ENCODE measurements around the gene ARMC8. TPM values are rescaled to one million over a fixed set of nuclear protein-coding genes. Genes with fewer than 3 reads are reported as not detected.

Gene ARMC8
- total and polyA plus RNA-seq, 2 donors (not counting 1 experiment from before 2014, with no cell fraction given): 35.3 to 81.1 TPM

- H3K9ac ChIP-seq (ENCODE audit: low read length): no peak overlapping the region
- H2AFZ ChIP-seq (ENCODE audit: insufficient read depth, low read depth, low read length, poor library complexity, severe bottlenecking): no peak overlapping the region
- H3K79me2 ChIP-seq (ENCODE audit: control insufficient read depth, insufficient read depth, low read length): no peaks in the 10 kb centered on the region
- no peaks in the 10 kb centered on the region for H3K36me3 ChIP-seq (replicated peaks in 1 of 2; ENCODE audit: control extremely low read depth in 1 of 2, control insufficient read depth in 1 of 2, extremely low read depth in 1 of 2, insufficient read depth in 2 of 2, low read length in 1 of 2)
- ChIA-PET POLR2A (no interaction called here), CTCF (no interaction called here)
- intact Hi-C loops (cut with micrococcal nuclease): no loop called here
- TF ChIP-seq EZH2 (IDR thresholded peaks at IDR 0.05; ENCODE audit: borderline replicate concordance, insufficient read depth, low read depth, low read length, poor library complexity, severe bottlenecking): no peak
- no peak for TF ChIP-seq CTCF (IDR thresholded peaks at IDR 0.05)
- no peak overlapping the region for H3K4me3 ChIP-seq (ENCODE audit: control extremely low read depth in 1 of 5, extremely low read depth in 1 of 5, insufficient read depth in 1 of 5, low read depth in 2 of 5, low read length in 4 of 5)
- no peaks in the 10 kb centered on the region for H3K9me3 ChIP-seq (ENCODE audit: control extremely low read depth in 1 of 3, control insufficient read depth in 2 of 3, insufficient read depth in 1 of 3, low read length in 2 of 3)
- H3K4me1 Mint-ChIP-seq: no peaks in the 10 kb centered on the region
- ATAC-seq (ENCODE audit: low read depth) (no peak), DNase-seq (no peak)
- no peak overlapping the region for H3K27ac Mint-ChIP-seq
- WGBS (ENCODE audit: insufficient coverage): no CpG with 5 or more reads among the region's 1 CpG
- H3K27ac ChIP-seq (ENCODE audit: low read length in 2 of 2): no peak overlapping the region
- no peaks in the 10 kb centered on the region for H3K27me3 ChIP-seq (replicated peaks in 1 of 4; ENCODE audit: control extremely low read depth in 1 of 4, control insufficient read depth in 3 of 4, insufficient read depth in 4 of 4, low read length in 3 of 4)
- H3K4me3 Mint-ChIP-seq: no peak overlapping the region
- H4K20me1 ChIP-seq (ENCODE audit: control insufficient read depth, insufficient read depth, low read length, poor library complexity, severe bottlenecking): no peaks in the 10 kb centered on the region
- H3K27me3 Mint-ChIP-seq: no peaks in the 10 kb centered on the region
- H3K4me2 ChIP-seq (replicated peaks; ENCODE audit: low read depth, low read length, poor library complexity, severe bottlenecking): no peak overlapping the region
- H3K9me3 Mint-ChIP-seq (ENCODE audit: insufficient read depth): no peaks in the 10 kb centered on the region
- H3K4me1 ChIP-seq (ENCODE audit: control insufficient read depth in 2 of 2, insufficient read depth in 2 of 2, low read length in 2 of 2): no peaks in the 10 kb centered on the region
Observed at GRCh38 chr3:138253609-138254008, 66.5 kb downstream of the ARMC8 start.

GRCh38 chr3:138254216-138254615 is 67.1 kb downstream of the ARMC8 start:
- DNase-seq (no peak), ATAC-seq (ENCODE audit: low read depth) (no peak)
- TF ChIP-seq EZH2 (IDR thresholded peaks at IDR 0.05; ENCODE audit: borderline replicate concordance, insufficient read depth, low read depth, low read length, poor library complexity, severe bottlenecking) (no peak), CTCF (IDR thresholded peaks at IDR 0.05) (no peak)
- Mint-ChIP-seq H3K27me3 (no peaks in the 10 kb centered on the region), H3K27ac (no peak overlapping the region), H3K4me3 (no peak overlapping the region), H3K4me1 (no peaks in the 10 kb centered on the region), H3K9me3 (ENCODE audit: insufficient read depth) (no peaks in the 10 kb centered on the region)
- no peaks in the 10 kb centered on the region for H3K79me2 ChIP-seq (ENCODE audit: control insufficient read depth, insufficient read depth, low read length)
- no peak overlapping the region for H2AFZ ChIP-seq (ENCODE audit: insufficient read depth, low read depth, low read length, poor library complexity, severe bottlenecking)
- H3K9me3 ChIP-seq (ENCODE audit: control extremely low read depth in 1 of 3, control insufficient read depth in 2 of 3, insufficient read depth in 1 of 3, low read length in 2 of 3): no peaks in the 10 kb centered on the region
- no peaks in the 10 kb centered on the region for H3K36me3 ChIP-seq (replicated peaks in 1 of 2; ENCODE audit: control extremely low read depth in 1 of 2, control insufficient read depth in 1 of 2, extremely low read depth in 1 of 2, insufficient read depth in 2 of 2, low read length in 1 of 2)
- H4K20me1 ChIP-seq (ENCODE audit: control insufficient read depth, insufficient read depth, low read length, poor library complexity, severe bottlenecking): no peaks in the 10 kb centered on the region
- H3K4me2 ChIP-seq (replicated peaks; ENCODE audit: low read depth, low read length, poor library complexity, severe bottlenecking): no peak overlapping the region
- intact Hi-C loops (cut with micrococcal nuclease): no loop called here
- POLR2A ChIA-PET: no interaction called here
- no peaks in the 10 kb centered on the region for H3K4me1 ChIP-seq (ENCODE audit: control insufficient read depth in 2 of 2, insufficient read depth in 2 of 2, low read length in 2 of 2)
- 80% methylated on average over 1 of the region's 1 CpG for WGBS (ENCODE audit: insufficient coverage)
- H3K9ac ChIP-seq (ENCODE audit: low read length): no peak overlapping the region
- CTCF ChIA-PET: no interaction called here
- no peak overlapping the region for H3K4me3 ChIP-seq (ENCODE audit: control extremely low read depth in 1 of 5, extremely low read depth in 1 of 5, insufficient read depth in 1 of 5, low read depth in 2 of 5, low read length in 4 of 5)
- no peak overlapping the region for H3K27ac ChIP-seq (ENCODE audit: low read length in 2 of 2)
- no peaks in the 10 kb centered on the region for H3K27me3 ChIP-seq (replicated peaks in 1 of 4; ENCODE audit: control extremely low read depth in 1 of 4, control insufficient read depth in 3 of 4, insufficient read depth in 4 of 4, low read length in 3 of 4)

Data from B cell (primary cell).